Activated CD4-positive, alpha-beta T cell treated with anti-CD3 and anti-CD28 coated beads, Interleukin-2, amount 50 U/mL, for 4 hours (primary cell): ENCODE results near the gene ZNF496.
"Not testable (repeated sequence)": the region's sequence is repeated elsewhere in the genome, so short reads cannot be mapped to it uniquely, and the experiment has no call there.

ENCODE experiments used
- DNase-seq, 2 experiments: peaks; one replicate each; pipeline ENCODE4 v3.0.0-alpha.2; 2020

The ZNF496 gene

GRCh38 chr1:247331525-247332214 lies at the start of gene ZNF496:
Gene ZNF496, minus strand, starts transcription at chr1:247331867. Its CDS starts 2,289 bp downstream, at chr1:247329578.
- peak; percentile 47 to 49 for DNase-seq

GRCh38 chr1:247378334-247379073 lies 46.8 kb upstream of the ZNF496 start:
- no peak for DNase-seq

DNA sequence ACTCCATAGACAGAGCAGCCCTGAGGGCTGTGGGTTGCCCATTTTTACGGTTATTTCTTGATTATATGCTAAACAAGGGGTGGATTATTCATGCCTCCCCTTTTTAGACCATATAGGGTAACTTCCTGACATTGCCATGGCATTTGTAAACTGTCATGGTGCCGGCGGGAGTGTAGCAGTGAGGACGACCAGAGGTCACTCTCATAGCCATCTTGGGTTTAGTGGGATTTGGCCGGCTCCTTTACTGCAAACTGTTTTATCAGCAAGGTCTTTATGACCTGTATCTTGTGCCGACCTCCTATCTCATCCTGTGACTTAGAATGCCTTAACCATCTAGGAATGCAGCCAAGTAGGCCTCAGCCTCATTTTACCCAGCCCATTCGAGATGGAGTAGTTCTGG lies 46.0 kb upstream of the ZNF496 start:
- DNase-seq = not testable (repeated sequence)

DNA sequence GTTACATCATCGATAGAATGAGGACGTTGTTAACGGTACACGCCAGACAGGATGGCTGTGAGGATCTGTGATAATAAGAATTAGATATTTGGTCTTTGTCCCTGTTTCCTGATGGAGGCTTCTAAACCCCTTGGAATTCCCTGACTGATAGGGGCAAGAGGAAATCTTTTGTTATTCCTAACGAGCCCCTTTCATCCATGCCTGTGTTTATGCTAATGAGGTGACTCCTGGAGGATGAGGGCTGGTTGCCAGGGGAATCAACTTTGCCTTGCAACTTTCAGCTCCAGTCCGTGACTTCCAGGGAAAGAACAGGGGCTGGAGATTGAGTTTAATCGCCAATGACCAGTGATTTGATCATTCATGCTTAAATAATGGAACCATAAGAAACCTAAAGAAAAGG lies 45.0 kb upstream of the ZNF496 start:
- no peak for DNase-seq

DNA sequence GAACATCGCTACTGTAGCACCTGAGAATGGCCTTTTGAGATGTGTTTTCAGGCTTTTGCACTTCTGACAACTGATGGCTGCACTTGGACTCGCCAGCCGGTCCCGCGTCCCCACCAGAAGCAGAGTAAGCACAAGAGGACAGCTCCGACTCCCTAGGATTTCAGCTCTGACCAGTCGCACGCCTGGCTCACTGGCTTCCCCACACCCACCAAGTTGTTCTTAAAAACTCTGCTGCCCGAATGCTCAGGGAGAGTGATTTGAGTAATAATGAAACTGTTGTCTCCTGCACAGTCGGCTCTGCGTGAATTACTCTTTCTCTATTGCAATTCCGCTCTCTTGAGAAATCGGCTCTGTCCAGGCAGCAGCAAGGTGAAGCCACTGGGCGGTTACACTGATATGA lies 44.1 kb upstream of the ZNF496 start:
- no peak for DNase-seq

- not testable (repeated sequence) for DNase-seq
Measured at GRCh38 chr1:247374651-247375334, 43.1 kb upstream of the ZNF496 start.

GRCh38 chr1:247373721-247374141 lies 42.1 kb upstream of the ZNF496 start:
- DNase-seq = peak; percentile 47 to 51

- DNase-seq = no peak
Measured at GRCh38 chr1:247371801-247372259, 40.2 kb upstream of the ZNF496 start.

GRCh38 chr1:247370786-247371732 lies 39.4 kb upstream of the ZNF496 start:
- DNase-seq = no peak

GRCh38 chr1:247368490-247369145 lies 37.0 kb upstream of the ZNF496 start:
- no peak for DNase-seq

DNA sequence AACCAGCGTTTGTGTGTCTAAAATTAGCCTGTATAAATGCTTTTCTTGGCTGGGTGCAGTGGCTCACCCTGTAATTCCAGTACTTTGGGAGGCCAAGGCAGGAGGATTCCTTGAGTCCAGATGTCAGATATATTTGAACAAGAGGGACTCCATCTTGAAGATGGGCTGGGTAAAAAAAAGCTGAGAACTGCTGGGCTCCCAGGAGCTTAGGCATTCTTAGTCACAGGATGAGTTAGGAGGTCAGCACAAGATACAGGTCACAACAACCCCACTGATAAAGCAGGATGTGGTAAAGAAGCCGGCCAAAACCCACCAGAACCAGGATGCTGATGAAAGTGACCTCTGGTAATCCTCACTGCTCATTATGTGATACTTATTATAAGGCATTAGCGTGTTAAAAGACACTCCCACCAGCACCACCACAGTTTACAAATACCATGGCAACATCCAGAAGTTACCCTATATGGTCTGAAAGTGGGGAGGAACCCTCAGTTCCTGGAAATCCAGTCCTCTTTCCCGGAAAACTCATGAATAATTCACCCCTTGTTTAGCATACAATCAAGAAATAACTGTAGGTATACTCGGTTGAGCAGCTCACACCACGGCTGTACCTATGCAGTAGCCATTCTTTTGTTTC lies 36.2 kb upstream of the ZNF496 start:
- DNase-seq = no peak

GRCh38 chr1:247366926-247367645 lies 35.4 kb upstream of the ZNF496 start:
- no peak for DNase-seq

DNA sequence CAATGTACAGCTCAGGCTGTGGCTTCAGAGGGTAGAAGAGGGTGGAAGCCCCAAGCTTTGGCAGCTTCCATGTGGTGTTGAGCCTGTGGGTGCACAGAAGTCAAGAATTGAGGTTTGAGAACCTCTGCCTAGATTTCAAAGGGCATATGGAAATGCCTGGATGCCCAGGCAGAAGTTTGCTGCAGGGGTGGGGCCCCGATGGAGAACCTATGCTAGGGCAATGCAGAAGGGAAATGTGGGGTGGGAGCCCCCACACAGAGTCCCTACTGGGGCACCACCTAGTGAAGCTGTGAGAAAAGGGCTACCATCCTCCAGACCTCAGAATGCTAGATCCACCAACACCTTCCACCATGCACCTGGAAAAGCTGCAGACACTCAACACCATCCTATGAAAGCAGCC lies 34.7 kb upstream of the ZNF496 start:
- DNase-seq = not testable (repeated sequence)

GRCh38 chr1:247365023-247365422 lies 33.4 kb upstream of the ZNF496 start:
- DNase-seq = no peak

- not testable (repeated sequence) for DNase-seq
Measured at GRCh38 chr1:247363000-247363399, 31.3 kb upstream of the ZNF496 start.

- no peak for DNase-seq
Measured at GRCh38 chr1:247362153-247362552, 30.5 kb upstream of the ZNF496 start.

DNA sequence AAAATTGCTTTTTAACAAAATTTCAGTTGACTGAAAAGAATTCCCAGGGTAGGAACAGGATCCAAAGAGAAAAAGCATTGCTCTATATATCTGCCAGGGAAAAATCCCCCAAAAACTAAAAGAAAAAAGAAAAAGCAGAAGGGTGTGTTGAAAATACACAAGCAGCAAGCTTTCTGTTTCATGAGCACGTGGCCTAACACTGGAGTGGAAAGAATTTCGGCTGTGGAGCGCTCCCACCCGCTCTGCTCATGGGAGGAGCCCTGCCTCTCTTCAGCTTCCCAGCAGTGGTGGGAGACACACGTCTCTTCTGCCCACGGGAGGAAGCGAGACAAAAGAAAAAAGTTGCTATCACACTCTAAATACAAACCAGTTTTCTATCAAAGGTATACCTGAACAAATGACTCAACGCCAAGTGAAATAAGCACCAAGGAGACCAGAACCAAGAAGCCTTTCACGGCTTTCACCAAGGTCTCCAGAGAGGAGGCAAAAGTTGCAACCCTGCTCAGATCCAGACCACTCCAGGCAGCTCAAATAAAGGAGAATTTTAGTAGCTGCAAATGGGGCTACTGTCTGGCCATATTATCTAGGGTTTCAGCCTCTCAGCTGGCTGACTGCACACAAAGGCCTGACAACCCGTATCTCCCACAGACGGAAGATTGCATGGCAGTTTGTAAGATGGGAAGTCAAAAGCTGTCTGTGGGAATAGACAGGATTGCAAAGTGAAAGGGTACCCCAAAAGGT lies 29.5 kb upstream of the ZNF496 start:
- DNase-seq = no peak

DNA sequence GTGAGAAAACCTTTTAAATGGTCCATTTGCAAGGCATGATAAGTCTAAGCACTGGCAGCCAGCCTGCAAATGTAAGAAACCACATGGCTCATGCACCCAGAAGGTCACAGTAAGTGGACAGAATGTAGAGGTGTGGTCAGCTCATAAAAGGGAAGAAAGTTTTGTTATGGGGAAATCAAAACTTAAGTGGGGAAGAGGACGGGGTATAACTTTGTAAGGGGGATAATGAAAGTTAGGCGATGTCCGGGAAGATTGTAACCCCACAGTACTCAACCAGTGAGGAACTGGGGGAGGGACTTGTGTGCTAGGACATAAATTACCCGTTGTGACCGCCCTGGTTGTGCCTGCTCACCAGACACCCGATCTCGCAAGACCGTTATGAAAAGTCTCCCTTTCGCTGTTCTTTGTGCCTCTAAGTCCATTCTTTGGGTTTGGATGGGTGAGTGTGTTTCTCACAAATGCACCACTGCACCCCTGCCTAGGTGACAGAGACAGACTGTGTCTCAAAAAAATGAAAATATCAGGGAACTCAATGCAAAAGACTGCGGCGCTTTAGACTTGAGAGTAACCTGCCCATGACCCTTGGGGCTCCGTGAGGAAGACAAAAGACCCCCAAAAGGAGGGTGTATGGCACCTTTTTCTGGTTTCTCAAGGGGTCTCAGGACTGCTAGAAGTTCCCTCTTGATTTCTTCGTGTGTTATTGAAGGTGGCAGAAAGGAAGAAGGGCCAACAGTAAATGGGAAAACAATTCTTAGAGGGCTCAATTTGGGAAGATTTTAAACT lies 28.6 kb upstream of the ZNF496 start:
- no peak for DNase-seq

GRCh38 chr1:247359559-247359958 lies 27.9 kb upstream of the ZNF496 start:
- no peak for DNase-seq
